Measurements from ENCODE around the gene PCDHA1.

DNA sequence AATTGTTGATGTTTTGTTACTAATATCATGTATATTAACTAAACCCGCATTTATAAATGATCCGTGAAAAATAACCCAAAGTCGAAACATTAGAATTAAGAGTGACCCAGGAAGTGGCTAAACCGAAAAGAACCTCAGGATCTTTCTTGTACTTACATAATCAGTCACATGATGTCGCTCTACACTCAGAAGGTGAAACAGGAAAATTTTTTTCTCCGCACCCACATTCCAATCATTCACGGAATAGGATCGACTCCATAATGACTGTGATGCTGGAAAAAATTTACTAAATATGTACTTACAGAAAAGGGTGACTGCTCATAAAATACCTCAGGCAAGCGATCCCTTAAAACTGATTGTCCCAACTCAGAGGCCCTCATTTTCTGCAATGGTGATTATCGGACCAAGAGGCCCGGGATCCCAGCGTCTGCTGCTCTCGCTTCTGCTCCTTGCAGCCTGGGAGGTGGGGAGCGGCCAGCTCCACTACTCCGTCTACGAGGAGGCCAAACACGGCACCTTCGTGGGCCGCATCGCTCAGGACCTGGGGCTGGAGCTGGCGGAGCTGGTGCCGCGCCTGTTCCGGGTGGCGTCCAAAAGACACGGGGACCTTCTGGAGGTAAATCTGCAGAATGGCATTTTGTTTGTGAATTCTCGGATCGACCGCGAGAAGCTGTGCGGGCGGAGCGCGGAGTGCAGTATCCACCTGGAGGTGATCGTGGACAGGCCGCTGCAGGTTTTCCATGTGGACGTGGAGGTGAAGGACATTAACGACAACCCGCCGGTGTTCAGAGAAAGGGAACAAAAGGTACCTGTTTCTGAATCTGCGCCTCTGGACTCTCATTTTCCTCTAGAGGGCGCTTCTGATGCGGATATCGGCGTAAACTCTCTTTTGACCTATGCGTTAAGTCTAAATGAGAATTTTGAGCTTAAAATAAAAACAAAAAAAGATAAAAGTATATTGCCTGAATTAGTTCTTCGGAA, 89.4 kb downstream of the PCDHA1 start, which contains the start of gene PCDHA12:
- TF ChIP-seq, protein P1, sequence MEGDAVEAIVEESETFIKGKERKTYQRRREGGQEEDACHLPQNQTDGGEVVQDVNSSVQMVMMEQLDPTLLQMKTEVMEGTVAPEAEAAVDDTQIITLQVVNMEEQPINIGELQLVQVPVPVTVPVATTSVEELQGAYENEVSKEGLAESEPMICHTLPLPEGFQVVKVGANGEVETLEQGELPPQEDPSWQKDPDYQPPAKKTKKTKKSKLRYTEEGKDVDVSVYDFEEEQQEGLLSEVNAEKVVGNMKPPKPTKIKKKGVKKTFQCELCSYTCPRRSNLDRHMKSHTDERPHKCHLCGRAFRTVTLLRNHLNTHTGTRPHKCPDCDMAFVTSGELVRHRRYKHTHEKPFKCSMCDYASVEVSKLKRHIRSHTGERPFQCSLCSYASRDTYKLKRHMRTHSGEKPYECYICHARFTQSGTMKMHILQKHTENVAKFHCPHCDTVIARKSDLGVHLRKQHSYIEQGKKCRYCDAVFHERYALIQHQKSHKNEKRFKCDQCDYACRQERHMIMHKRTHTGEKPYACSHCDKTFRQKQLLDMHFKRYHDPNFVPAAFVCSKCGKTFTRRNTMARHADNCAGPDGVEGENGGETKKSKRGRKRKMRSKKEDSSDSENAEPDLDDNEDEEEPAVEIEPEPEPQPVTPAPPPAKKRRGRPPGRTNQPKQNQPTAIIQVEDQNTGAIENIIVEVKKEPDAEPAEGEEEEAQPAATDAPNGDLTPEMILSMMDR (IDR thresholded peaks at IDR 0.05), result peak; percentile 70
- no peak for TF ChIP-seq POLR2AphosphoS5 (IDR thresholded peaks at IDR 0.05; ENCODE audit: low read depth, low read length)
